GM21390 (cell line): Measurements from ENCODE around the gene PAX3.

ENCODE experiments used
- ATAC-seq: cut with Tn5 transposase; IDR thresholded peaks from one replicate; pipeline ENCODE4 v1.9.1; 2021; ENCODE audit not compliant: unreplicated experiment

The PAX3 gene

GRCh38 chr2:222296911-222297599 is 1.7 kb downstream of the PAX3 start:
- ATAC-seq: no peak

- ATAC-seq: no peak
Measured at GRCh38 chr2:222296311-222296741, 2.5 kb downstream of the PAX3 start.

GRCh38 chr2:222295368-222296062 is 3.3 kb downstream of the PAX3 start:
- no peak for ATAC-seq

GRCh38 chr2:222294996-222295367 is 3.8 kb downstream of the PAX3 start:
- ATAC-seq: no peak

- ATAC-seq: no peak
Measured at GRCh38 chr2:222293660-222294630, 4.9 kb downstream of the PAX3 start.

GRCh38 chr2:222292149-222293134 is 6.4 kb downstream of the PAX3 start:
- no peak for ATAC-seq

- ATAC-seq: no peak
Measured at GRCh38 chr2:222291485-222291841, 7.3 kb downstream of the PAX3 start.

- no peak for ATAC-seq
Measured at GRCh38 chr2:222290736-222291484, 7.9 kb downstream of the PAX3 start.

GRCh38 chr2:222290401-222290735 is 8.4 kb downstream of the PAX3 start:
- no peak for ATAC-seq

- no peak for ATAC-seq
Measured at GRCh38 chr2:222289278-222290160, 9.3 kb downstream of the PAX3 start.

GRCh38 chr2:222288590-222289277 is 10.1 kb downstream of the PAX3 start:
- no peak for ATAC-seq

- ATAC-seq: no peak
Measured at GRCh38 chr2:222287862-222288479, 10.8 kb downstream of the PAX3 start.

GRCh38 chr2:222284466-222284865 is 14.3 kb downstream of the PAX3 start:
- no peak for ATAC-seq

- no peak for ATAC-seq
Measured at GRCh38 chr2:222283634-222284033, 15.2 kb downstream of the PAX3 start.

GRCh38 chr2:222281506-222281905 is 17.3 kb downstream of the PAX3 start:
- ATAC-seq: no peak

GRCh38 chr2:222280795-222281194 is 18.0 kb downstream of the PAX3 start:
- no peak for ATAC-seq

- no peak for ATAC-seq
Measured at GRCh38 chr2:222272446-222273015, 26.3 kb downstream of the PAX3 start.
